Calu3 (cell line): ENCODE measurements around the gene RIMS3. TPM values are rescaled to one million over a fixed set of nuclear protein-coding genes. Genes with fewer than 3 reads are reported as not detected.

Experiments used
- BruUV-seq: library from RNA; stranded (reverse); fragments of 400-500 nt; replicated peaks from 2 replicates; lab custom pipeline; 2021; lab: Mats Ljungman, UMichigan
- CTCF ChIA-PET: fragments of 300-600 bp; sonication (Branson Sonifier 250); formaldehyde crosslinking; loops from one replicate; lab custom pipeline; 2022; ENCODE audit warnings: antibody characterized with exemption; lab: Charles Lee
- DNase-seq: peaks from one replicate; pipeline ENCODE4 v3.0.0; 2022
- H3K27ac Mint-ChIP-seq: one replicate; pipeline ENCODE4 v1.8.0; 2022; ENCODE audit warnings: mixed read lengths; ENCODE audit not compliant: unreplicated experiment
- H3K27me3 Mint-ChIP-seq: one replicate; pipeline ENCODE4 v1.8.0; 2022; ENCODE audit warnings: mixed read lengths; ENCODE audit not compliant: unreplicated experiment
- H3K36me3 Mint-ChIP-seq: one replicate; pipeline ENCODE4 v1.8.0; 2022; ENCODE audit warnings: mild to moderate bottlenecking, moderate library complexity, mixed read lengths; ENCODE audit not compliant: insufficient read depth, unreplicated experiment
- H3K4me1 Mint-ChIP-seq: one replicate; pipeline ENCODE4 v1.8.0; 2022; ENCODE audit warnings: mild to moderate bottlenecking, low read depth, mixed read lengths; ENCODE audit not compliant: unreplicated experiment
- H3K4me3 Mint-ChIP-seq: one replicate; pipeline ENCODE4 v1.8.0; 2022; ENCODE audit warnings: mild to moderate bottlenecking, low read depth, moderate library complexity, mixed read lengths; ENCODE audit not compliant: unreplicated experiment
- H3K9me3 Mint-ChIP-seq: one replicate; pipeline ENCODE4 v1.8.0; 2022; ENCODE audit warnings: low read depth, mixed read lengths; ENCODE audit not compliant: unreplicated experiment
- intact Hi-C: fragments of 100-400 bp; cut with micrococcal nuclease; formaldehyde crosslinking; loops from one replicate; pipeline ENCODE4 v1.10.0; 2022; ENCODE audit not compliant: unreplicated experiment
- total RNA-seq: library from RNA; stranded (reverse); gene quantifications from 2 replicates; pipeline ENCODE4 v1.2.3, GENCODE V29; 2022
- TF ChIP-seq, protein P1 (sequence below): fragments of 200-600 bp; IDR thresholded peaks from one replicate; pipeline ENCODE4 v1.8.0; 2022; ENCODE audit warnings: antibody characterized with exemption; ENCODE audit not compliant: unreplicated experiment

Gene RIMS3
- total RNA-seq, 1 experiment from 2014 or later: 1.3 TPM

GRCh38 chr1:40664791-40665190 is 691 bp downstream of the RIMS3 start:
- Mint-ChIP-seq H3K27ac (no peak overlapping the region), H3K4me1 (peaks cover 28% of the 10 kb centered on the region), H3K4me3 (peak overlapping the region; percentile 80), H3K9me3 (no peaks in the 10 kb centered on the region), H3K36me3 (no peaks in the 10 kb centered on the region), H3K27me3 (no peaks in the 10 kb centered on the region)
- TF ChIP-seq, protein P1, sequence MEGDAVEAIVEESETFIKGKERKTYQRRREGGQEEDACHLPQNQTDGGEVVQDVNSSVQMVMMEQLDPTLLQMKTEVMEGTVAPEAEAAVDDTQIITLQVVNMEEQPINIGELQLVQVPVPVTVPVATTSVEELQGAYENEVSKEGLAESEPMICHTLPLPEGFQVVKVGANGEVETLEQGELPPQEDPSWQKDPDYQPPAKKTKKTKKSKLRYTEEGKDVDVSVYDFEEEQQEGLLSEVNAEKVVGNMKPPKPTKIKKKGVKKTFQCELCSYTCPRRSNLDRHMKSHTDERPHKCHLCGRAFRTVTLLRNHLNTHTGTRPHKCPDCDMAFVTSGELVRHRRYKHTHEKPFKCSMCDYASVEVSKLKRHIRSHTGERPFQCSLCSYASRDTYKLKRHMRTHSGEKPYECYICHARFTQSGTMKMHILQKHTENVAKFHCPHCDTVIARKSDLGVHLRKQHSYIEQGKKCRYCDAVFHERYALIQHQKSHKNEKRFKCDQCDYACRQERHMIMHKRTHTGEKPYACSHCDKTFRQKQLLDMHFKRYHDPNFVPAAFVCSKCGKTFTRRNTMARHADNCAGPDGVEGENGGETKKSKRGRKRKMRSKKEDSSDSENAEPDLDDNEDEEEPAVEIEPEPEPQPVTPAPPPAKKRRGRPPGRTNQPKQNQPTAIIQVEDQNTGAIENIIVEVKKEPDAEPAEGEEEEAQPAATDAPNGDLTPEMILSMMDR: no peak
- CTCF ChIA-PET: no interaction called here
- BruUV-seq: no TSS peak
- DNase-seq: no peak
- intact Hi-C loops: no loop called here

DNA sequence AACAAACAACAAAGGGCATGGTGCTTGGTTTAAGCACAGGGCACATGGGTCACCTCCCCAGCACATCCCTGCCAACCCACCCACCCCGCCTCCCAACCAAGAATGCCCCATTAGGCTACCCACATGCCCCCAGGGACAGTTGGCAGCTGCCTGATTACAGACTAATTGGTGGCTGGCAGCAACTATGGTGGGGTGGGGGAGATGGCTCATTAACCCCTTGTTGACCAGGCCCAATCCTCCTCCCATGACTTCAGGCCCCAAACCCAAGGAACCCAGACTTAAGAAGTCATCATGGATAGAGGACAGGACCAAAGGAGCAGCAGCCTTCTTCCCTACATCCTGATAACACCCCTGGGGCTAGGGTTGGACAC is 1.3 kb downstream of the RIMS3 start:
- Mint-ChIP-seq H3K27ac (no peak overlapping the region), H3K4me3 (no peak overlapping the region), H3K9me3 (no peaks in the 10 kb centered on the region), H3K4me1 (peaks cover 28% of the 10 kb centered on the region), H3K27me3 (no peaks in the 10 kb centered on the region), H3K36me3 (no peaks in the 10 kb centered on the region)
- CTCF ChIA-PET: no interaction called here
- no TSS peak for BruUV-seq
- TF ChIP-seq, protein P1: no peak
- intact Hi-C loops: no loop called here
- no peak for DNase-seq

DNA sequence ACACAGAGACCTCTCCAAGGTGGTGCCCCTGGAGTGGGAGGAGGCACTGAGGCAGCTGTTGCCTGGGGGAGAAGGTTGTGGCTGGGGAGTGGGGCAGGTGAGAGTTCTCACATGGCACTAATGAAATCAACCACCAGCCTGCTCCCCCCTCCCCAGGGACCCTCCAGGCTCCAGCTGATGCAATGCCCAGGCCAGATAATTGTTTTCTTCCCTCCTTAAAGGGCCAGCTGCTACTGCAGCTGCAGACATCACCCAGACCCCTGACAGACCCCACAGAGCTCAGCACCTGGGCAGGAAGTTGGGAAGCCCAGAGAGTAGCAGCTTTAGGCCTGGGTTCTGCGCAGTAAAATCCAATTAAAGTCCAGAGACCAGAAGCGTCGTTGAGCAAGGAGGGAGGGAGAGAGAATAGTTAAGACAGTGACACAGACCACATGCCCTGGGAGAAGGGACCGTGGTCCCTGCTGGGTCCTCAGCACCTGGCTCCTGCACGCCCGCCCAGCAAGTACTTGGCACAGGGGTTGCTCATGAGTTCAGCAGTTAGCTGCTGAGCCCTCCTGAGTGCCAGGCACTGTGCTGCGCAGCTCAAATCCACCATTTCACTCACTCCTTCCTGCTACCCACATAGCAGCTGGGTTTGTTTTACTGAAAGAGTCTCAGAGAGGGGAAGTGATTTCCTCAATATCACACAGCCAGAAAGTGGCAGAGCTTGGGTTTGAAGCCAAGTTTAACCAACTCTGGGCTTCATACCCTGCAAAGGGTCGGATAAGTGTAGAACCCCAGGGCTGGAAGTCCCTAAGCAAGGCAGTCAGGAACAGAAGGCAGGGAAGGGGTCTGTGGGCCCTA is 1.9 kb downstream of the RIMS3 start:
- Mint-ChIP-seq H3K4me1 (peaks cover 28% of the 10 kb centered on the region), H3K36me3 (no peaks in the 10 kb centered on the region), H3K27ac (no peak overlapping the region), H3K27me3 (no peaks in the 10 kb centered on the region), H3K9me3 (no peaks in the 10 kb centered on the region), H3K4me3 (no peak overlapping the region)
- TF ChIP-seq, protein P1: no peak
- no peak for DNase-seq
- BruUV-seq: no TSS peak
- CTCF ChIA-PET: interaction anchor here (0.5 kb wide), 1 partner anchor 1323 kb away, joined by 5 read pairs; no protein-coding TSS in a partner anchor
- intact Hi-C loops: no loop called here

DNA sequence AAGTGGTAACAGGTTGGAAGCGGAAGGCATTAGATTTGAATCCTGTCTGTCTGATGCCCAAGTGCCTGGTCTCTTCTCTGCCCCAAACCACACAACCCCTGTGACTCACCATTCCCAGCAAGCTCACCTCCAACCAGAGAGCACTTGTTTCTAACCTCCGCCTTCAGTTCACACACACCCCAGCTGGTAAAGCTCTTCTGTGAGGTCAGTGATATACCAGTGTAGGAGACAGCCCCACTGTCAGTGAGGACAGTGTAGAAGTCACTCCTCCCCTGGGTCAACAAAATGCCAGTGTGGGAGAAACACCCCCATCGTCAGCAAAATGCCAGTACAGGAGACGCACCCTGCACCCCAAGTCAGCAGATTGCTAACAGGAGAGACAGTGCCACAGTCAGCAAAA is 2.6 kb downstream of the RIMS3 start:
- no peak for DNase-seq
- TF ChIP-seq, protein P1: no peak
- no peak overlapping the region for H3K4me3 Mint-ChIP-seq
- no TSS peak for BruUV-seq
- intact Hi-C loops: no loop called here
- no peak overlapping the region for H3K27ac Mint-ChIP-seq
- no peaks in the 10 kb centered on the region for H3K36me3 Mint-ChIP-seq
- H3K9me3 Mint-ChIP-seq: no peaks in the 10 kb centered on the region
- H3K27me3 Mint-ChIP-seq: no peaks in the 10 kb centered on the region
- CTCF ChIA-PET: no interaction called here
- H3K4me1 Mint-ChIP-seq: peaks cover 28% of the 10 kb centered on the region
